ENCODE measurements around the gene ACTRT2.

Gene ACTRT2

GRCh38 chr1:3053986-3054385 lies 32.7 kb downstream of the ACTRT2 start:
- no peak for DNase-seq (ENCODE audit: low read depth in 3 of 3)

GRCh38 chr1:3054474-3054873 lies 33.2 kb downstream of the ACTRT2 start:
- no peak for DNase-seq (ENCODE audit: low read depth in 3 of 3)

DNA sequence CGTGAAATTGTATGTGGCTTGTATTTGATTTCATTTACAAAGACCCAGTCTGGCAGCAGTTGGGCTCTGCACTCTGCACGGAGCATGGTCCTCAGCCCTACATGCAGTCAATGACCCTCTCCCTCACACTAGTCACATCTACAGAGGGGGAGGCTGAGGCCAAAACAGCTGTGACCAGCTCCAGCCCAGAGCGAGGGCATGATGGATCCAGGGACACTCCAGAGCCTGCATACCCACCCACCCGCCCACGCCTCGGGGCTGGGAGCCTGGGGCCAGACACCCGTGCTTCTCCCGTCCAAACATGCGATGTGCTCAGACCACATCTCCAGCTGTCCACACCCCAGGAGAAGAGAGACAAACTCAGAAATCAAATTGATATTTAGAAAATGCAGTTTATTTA lies 33.8 kb downstream of the ACTRT2 start:
- DNase-seq (ENCODE audit: low read depth in 3 of 3): no peak

GRCh38 chr1:3056641-3057040 lies 35.4 kb downstream of the ACTRT2 start:
- no peak for DNase-seq (ENCODE audit: low read depth in 3 of 3)

DNA sequence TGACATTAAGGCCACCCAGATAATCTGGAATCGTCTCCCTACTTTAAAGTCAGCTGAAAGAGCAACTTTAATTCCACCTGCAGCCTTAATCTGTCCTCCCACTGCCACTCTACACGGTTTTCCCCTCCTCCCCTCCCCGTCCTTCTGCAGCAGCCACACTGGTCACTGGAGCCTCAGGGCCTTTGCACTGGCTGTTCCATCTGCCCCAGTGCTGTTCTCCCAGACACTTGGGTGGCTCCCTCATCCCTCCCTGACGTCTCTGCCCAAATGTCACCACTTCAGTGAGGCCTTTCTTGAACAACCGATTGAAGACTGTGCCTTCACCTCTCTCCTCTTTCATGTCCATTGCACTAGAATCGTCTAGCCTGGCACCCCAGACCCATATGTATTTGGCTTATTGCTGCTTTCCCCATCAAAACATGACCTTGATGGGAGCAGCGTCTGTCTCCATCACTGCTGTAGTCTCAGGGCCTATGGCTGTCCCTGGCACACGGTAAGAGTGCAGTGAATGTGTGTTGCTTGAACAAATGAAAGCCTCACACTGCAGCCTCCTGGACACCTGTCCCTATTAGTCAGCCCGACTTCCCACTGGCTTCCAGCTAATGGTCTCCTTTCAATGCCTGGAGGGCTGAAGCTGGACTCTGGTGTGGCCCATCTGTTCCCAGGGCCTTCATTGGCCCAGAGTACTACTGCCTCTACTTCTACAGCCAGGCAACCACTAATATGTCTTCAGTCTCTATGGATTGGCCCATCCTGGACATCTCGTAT lies 37.2 kb downstream of the ACTRT2 start:
- no peak for DNase-seq (ENCODE audit: low read depth in 3 of 3)

DNA sequence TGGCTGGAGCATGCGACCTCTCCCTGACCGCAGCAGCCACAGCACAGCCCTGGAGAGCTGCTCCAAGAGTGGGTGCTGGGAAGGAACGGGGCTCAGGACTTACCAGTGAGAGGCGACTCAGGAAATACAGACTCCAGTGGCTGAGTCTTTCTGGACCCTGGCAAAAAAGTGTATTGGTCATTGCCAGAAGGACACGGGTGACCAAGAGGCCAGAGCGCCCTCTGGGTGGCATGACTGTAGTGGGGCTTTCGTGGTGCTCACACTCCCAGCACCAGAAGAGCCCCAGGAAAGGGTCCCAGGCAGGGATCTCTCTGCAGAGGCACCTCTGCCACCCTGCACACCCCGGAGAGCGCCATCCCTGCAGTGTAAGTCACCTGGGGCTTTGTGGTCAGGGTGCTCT lies 38.9 kb downstream of the ACTRT2 start:
- no peak for DNase-seq (ENCODE audit: low read depth in 3 of 3)

- no peak for DNase-seq (ENCODE audit: low read depth in 3 of 3)
These were observed 39.6 kb downstream of the ACTRT2 start for GRCh38 chr1:3060601-3061551.

DNA sequence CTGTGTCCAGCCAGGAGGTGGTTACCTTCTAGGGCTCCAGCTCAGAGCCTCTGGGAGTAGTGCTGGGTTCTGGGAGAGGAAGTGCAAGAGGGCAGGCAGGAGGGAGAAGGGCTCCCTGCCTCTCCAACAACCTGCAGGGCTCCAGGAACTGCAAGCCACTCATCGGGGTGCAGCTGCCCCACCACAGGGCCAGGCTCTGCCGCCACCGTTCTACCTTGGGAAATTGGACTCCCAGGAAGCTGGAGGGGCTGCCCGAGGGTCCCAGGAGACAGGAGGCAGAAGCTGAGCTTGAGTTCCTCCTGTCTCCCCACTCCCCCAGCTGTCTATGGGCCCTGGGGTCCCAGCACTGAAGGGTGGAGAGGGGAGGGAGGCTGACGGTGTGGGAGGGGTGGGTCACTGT lies 40.3 kb downstream of the ACTRT2 start:
- no peak for DNase-seq (ENCODE audit: low read depth in 3 of 3)

GRCh38 chr1:3061981-3062615 lies 40.8 kb downstream of the ACTRT2 start:
- no peak for DNase-seq (ENCODE audit: low read depth in 3 of 3)

DNA sequence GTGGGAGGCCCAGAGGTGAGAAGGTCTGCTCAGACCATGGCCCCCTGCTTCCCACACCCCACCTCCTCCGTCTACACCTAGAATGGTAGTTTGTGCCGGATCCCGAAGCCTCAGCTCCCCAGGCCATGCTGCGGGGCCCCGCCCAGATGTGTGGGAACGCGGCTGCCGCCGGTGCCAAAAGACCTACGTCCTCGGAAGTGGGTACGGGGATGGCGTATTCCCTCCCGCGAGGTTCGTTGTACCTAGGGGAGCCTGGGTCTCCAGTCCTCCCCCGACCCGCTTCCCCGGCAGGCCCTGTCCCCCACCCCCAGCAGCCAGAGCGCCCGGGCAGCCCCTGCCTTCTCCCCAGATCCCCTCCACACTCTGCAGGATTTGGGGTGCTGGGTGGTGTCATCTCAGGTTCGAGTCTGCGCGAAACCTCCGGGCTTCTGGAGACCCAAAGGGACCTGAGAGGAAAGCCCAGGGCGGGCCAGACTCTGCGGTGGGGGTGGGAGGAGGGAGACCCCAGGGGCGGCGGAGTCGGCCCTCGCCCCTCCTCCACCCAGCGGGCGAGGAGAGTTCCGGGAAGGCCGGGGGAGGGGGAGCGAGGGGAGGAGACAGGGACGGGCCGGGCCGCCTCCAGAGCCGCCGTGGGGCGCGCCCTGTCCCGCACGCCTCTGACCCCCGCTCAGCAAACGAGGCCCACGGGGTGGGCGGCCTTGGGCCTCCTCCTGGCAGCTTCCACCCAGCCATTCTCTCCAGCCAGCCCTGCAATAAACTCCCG lies 41.5 kb downstream of the ACTRT2 start:
- no peak for DNase-seq (ENCODE audit: low read depth in 3 of 3)

DNA sequence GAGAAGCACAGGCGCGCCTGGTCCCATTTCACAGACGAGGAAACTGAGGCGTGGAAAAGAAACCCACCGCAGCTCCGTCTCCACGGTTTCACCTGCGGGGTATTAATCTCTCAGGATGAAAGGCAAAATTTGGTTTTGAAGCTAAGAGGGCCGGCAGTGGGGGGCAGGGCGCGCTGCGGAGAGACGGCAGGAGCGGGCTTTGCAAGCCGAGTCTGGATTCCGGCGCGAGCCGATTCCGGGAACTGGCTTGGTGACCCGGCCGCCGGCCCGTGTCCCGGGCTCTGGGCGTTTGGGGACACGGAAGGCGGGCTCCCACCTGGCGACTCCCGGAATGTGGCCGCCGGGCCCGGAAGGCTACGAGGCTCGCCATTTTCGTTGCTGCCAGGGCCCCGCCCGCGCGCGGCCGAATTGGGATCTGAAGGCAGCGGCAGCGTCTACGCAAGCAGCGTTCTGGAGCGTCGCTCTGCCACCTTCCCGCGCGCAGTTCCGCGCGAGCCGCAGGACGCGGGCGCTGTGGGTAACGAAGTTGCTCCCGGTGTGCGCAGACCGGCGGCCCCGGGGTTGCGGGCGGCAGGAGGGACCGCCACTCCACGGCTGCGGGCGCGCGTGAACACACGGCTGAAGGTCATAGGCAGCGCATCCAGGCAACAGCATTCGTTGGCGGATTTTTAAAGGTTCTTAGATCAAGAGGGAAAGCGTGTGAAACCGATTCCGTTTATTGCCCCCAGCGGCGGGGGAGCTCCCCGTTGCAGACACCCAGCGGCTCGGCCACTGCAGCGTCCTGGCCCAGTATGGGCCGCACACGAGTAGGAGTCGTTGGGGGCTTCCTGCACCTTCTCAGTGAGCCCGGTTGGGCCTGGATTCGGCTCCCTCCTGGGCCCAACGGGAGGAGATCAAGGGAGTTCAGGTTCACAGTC lies 42.4 kb downstream of the ACTRT2 start:
- no peak for DNase-seq (ENCODE audit: low read depth in 3 of 3)

DNA sequence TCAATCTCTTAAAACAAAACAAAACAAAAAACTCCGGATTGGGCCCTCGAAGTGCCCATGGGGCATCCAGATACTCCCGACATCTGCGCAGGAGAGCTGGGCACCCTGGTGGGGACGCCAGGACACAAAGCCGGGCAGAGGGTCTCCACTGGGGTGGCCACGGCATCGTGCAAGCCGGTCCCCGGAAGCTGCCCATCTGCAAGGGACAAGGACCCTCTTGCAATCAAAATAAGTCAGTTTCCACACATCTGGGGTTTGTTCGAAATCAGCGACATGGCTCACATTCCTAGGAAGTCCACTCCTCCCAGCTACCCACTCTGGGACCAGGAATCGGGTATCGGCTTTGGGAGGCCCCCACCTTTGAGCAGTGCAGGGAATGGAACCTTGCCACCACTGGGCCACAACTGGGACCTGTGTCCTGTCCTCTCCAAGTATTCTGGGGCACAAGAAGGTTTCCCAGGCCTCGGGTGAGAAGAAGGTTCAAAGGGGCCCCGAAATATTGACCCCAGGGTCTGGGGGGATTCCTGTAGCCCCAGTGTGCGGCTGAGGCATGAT lies 43.1 kb downstream of the ACTRT2 start:
- DNase-seq (ENCODE audit: low read depth in 3 of 3): no peak

- no peak for DNase-seq (ENCODE audit: low read depth in 3 of 3)
These were observed 43.6 kb downstream of the ACTRT2 start for GRCh38 chr1:3064901-3065300.

- no peak for DNase-seq (ENCODE audit: low read depth in 3 of 3)
These were observed 44.1 kb downstream of the ACTRT2 start for GRCh38 chr1:3065396-3065795.

DNA sequence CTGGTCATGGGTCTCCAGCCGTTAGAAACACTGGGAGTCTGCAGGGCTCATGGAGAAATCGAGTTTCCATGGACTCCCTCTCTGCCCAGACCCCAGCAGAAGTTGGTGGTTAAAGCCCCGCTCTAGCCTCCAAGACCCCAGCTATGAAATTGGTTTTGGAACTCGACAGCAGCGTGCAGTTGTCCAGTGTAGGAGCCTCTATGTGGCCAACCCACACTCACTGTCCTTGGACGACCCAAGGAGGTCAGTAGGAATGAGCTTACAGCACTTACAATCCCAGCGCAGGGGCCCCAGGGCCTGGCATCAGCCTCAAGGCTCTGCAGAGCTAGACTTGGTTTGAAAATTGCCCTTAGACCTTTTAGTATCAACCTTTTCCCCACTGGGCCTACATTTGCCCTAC lies 44.5 kb downstream of the ACTRT2 start:
- no peak for DNase-seq (ENCODE audit: low read depth in 3 of 3)

- DNase-seq (ENCODE audit: low read depth in 3 of 3): no peak
These were observed 45.0 kb downstream of the ACTRT2 start for GRCh38 chr1:3066250-3066711.

DNA sequence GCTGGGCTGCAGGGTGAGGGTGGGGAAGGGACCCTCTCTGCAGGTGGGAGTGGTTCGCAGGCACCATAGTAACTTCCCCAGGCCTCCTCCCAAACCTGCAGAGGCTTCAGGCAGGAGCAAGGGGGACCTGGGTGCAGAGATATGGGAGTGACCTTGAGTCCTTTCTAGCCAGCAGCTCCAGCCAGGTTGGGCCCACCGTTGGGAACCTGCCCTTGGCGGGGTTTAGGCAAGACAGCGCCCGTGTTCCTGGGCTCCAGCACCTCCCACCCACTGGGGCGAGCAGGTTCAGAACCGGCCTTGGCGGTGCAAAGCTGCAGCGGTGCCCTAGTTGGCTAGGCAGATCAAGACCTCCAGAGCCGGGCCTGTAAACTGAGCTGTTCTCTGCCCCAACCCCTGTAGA lies 45.6 kb downstream of the ACTRT2 start:
- no peak for DNase-seq (ENCODE audit: low read depth in 3 of 3)

- DNase-seq (ENCODE audit: low read depth in 3 of 3): no peak
These were observed 46.0 kb downstream of the ACTRT2 start for GRCh38 chr1:3067301-3067670.

GRCh38 chr1:3067671-3068563 lies 46.6 kb downstream of the ACTRT2 start:
- DNase-seq (ENCODE audit: low read depth in 3 of 3): no peak
